CD4-positive, alpha-beta T cell treated with Interferon gamma for 1 hour (primary cell): ENCODE measurements around the gene SEMA5A.

ENCODE experiments used
- DNase-seq: peaks from one replicate; pipeline ENCODE4 v3.0.0-alpha.2; 2020

SEMA5A gene

DNA sequence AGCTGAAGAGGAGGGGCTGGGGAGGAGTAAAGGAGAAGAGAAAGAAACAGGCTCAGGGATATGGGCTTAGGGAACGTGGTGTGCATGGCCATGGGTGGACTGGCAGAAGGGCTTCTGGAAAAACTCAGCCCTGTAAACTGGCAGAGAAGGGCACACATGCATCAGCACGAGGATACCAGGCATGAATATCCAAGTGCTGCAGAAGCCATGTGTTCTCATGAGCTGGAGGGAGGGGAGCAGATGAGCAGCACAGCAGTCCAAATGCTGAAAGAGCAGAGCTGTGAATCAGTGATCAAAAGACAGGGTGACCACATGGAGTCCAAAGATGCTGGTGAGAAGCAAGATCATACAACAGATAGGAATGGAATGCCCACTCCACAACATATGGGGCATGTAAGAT is 72.3 kb downstream of the SEMA5A start:
- no peak for DNase-seq

DNA sequence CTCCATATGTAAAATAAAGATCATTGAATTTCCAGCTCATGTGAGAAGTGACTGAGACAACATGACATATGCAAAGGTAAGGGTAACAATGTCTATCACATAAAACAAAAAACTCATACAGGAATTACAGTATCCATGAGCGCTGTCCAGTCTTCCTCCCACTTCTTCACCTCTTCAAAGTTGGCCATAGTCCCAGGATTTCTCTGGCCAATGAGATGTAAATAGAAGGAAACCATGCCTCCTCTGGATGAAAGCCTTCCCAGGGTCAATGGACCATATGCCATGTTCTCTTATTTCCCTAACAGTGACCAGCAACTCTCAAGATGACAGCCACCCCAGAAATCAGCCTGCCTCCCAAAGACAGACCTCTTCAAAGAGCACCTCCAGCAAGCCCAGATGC is 75.5 kb downstream of the SEMA5A start:
- no peak for DNase-seq

DNA sequence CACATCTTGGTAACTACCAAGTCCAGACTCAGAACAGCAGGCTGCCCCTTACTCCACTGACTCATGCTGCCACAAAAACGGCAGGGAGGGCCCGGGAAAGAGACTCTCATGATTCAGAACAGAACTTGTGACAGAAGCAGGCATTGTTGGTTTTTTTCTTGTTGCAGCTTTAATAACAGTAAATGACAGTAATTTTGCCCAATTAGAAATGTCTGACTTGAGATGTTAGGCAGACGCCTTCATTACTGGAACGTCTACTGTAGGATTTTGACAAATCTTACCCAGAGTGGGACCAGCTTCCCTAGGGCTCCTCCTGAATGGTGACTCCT is 77.9 kb downstream of the SEMA5A start:
- no peak for DNase-seq

DNA sequence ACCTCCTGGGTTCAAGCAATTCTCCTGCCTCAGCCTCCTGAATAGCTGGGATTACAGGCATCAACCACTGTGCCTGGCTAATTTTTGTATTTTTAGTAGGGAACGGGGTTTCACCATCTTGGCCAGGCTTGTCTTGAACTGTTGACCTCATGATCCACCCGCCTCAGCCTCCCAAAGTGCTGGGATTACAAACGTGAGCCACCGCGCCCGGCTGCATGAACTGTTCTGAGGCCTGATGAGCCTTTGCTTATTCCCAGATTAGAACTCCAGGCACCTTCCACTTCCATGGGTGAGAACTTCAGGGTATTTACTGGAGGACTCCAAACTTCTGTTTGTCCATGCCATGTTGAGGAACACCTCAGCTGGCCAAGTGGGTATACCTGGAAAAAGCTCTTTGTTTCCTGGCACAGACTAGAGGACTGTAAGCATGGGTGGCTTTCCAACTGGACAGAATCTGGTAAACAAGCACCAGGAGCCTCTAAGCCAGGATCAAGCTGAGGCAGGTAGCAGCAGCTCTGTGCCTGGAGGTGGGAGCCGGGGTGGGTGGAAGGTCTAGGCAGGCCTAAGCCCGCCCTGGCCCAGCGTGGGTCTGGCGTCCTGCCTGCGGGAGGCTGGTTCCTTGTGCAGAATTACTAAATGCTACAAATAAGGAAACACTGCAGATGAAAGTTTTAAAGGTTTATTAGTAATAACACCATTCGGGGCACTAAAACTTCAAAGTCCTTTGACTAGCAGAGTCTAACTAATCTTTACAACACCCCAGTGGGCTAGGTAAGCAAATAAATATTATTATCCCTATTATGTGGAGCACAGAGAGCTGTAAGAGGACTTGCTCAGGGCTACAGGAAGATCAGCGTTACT is 78.4 kb downstream of the SEMA5A start:
- DNase-seq = no peak

DNA sequence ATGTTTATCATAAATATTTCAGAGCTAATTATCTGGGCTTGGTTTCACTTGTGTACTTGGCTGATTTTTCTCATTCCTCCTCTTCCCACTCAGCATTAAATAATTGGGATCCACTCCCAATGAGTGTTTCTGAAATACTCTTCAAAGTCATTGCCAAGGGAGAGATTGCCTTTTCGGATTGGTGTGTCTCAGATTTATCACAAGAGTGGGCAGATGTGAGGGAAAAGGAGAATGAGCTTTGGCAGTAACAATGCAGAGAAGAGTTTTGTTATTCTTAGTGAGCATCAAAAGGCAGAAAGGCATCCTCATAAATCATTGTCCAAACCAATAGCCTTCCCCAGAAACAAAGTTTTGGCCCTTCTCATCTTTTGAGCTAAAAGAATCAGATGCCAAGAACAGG is 79.2 kb downstream of the SEMA5A start:
- DNase-seq = no peak

DNA sequence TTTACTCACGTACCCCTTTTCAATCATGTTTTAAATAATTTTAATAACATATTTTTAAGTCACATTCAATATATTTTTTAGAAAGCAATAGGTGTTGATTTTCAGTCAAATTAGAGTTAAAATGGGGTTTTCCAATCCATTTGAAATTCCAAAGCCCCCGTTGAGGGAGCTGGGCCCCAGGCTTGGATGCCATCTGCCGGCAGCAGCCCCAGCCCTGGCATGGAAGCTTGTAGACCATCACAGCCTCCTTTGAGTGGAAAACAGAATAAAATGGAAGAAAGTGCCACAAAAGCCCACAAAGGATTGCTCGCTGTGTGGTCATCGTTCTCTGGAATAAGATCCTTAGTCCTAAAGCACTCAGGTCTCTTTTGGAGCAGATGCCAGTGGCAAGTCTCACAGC is 81.4 kb downstream of the SEMA5A start:
- no peak for DNase-seq

DNA sequence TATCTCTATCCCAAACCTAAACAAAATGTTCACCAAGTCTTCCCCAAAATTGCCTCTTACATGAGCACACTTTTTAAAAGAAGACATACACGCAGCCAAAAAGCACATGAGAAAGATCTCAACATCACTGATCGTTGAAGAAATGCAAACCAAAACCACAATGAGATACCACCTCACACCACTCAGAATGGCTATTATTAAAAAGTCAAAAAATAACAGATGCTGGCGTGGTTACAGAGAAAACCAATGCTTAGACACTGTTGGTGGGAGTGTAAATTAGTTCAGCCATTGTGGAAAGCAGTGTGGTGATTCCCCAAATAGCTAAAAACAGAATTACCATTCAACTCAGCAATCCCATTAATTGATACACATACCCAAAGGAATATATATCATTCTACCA is 83.8 kb downstream of the SEMA5A start:
- DNase-seq = no peak

DNA sequence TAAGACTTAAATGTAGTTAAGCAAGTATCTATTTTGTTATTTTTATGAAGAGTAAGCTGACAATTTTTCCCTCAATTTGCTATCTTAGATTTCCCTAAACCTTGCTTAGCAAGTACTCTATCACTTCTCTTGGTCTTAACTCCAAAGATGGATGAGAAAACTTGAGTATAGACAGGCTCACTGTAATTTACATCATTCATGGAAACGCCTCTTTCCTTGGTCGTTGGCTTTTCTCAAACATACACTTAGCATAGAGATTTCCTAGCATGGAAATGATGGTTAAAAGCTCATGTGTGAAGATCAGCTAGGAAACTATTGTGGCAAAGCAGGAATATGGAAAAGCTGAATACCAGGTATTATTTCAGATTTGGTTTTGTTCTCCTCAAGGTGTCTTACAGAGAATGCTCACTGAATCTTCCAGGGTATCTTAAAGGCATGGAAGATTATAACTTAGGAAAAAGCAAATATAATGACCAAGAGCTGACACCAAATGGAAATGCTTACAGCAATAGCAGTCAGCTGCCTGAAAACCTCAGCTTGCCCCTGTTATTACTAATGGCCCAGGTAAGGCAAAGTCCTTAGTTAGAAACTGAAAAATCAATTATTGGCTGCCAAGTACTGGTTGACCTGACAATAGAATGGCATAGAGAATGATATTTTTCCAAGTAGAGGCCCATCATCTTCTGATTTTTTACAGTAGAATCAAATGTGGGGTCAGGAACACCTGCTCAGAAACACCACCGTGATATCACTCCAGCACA is 84.8 kb downstream of the SEMA5A start:
- DNase-seq = no peak

DNA sequence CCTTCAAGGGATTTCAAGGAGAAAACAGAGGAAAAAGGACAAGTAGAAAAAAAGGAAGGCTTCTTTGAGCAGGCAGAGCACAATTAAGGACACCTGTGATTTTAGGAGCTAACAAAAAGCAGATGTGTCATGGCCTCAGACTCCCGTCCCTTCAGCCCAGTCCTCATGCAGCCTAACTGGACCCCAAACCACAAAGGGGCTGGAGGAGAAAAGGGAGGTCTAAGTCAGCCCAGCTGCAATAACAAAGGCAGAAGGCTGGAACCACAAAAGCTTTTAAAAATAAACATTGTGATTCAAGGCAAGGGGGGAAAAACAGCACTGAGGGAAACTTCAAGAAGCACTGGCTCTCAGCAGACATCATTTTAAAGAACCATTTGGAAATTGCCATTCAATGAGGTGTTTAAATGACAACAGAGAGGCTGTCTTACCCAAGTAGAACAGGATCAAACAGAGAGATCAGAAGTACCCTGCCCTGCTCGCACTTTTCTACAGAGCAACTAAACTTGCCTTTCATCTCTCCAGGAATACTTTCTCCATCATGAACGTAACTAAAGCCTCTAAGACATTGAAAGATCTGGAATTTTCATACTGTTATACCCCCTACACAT is 89.3 kb downstream of the SEMA5A start:
- no peak for DNase-seq

DNA sequence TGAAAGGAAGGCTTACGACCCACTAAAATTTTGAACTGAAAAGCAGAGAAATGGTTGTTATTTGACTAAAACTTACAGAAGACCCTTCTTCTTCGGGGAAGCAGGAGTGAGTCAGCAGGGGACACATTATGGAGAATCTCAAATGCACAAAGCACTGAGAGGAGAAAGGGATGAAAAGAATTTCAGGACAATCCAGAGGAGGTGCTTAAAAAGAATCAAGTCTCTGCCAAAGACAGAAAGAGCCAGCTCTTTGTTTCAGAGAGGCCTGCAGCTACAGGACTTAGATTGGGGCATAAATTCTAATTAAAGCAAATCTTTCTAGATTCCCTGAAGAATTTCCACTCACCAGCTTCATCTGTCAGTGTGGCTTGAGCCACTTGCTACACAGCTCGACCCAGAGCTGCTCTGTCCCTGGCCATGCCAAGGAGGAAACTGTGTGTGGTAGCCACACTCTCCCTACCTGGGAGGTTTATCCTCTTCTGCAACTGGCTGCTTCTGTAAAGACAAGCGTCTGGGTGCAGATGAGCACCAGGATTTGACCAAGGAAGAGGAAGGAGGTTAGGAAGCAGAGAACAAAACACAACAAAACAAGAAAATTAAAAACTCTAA is 89.9 kb downstream of the SEMA5A start:
- no peak for DNase-seq

DNA sequence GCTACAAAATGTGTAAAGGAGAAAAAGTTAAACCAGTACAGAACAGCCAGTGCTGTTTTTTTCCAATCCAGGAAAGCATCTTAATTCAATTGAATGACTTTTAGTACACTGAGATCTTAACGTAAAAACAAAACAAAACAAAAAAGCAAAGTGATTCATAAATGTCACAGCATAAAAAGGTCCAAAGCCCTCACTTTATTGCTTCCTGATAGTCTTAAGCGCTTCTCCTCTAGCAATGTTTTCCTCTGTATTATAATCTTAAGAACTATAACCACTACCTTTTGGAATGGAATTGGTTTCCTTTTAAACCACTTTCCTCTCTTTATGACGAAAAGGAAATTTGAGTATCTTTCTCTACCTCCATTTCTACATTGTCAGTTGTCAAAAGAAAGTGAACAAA is 91.4 kb downstream of the SEMA5A start:
- no peak for DNase-seq

DNA sequence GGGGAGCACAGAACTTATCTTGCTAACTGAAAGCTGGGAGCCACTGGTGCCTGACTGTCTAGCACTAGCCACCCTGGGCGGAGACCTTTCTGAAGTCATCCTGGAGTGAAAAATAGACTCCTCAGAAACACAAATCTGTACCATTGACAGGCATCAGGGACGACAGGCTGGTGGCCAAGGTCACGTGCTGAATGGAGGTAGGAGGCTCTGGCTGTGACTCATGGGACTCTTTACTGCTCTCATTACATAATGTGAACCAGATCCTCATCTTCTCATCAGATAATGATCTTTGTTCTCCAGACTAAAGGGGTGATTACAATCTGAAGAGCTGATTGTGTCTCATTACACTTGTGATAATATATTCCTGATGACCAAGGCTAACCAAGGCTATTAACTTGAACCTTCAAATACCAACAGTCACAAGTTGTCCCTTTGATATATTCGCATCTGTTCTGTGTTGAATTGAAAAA is 91.8 kb downstream of the SEMA5A start:
- DNase-seq = no peak

DNA sequence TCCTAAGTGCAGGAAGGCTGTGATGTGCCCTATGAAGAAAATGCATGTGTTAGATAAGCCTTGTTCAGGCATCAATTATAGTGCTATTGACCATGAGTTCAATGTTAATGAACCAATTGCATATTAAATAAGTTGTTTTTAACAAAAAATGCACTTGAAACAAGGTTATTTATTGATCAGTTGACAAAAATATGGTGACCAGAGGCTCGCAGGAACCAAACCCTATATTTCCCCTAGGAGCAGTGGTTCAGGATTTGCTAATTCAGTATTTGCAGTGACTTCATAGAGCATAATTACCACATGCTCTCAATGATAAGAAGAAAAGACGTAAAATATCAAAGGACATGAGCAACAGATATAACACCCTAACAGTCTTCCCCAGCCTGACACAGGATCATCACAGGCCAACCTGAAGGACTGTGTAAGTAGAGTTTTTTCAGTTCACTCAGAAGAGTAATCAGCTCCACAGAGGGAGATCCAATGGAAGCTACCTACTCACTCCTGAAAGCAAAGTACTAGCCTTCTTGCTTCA is 92.3 kb downstream of the SEMA5A start:
- no peak for DNase-seq

DNA sequence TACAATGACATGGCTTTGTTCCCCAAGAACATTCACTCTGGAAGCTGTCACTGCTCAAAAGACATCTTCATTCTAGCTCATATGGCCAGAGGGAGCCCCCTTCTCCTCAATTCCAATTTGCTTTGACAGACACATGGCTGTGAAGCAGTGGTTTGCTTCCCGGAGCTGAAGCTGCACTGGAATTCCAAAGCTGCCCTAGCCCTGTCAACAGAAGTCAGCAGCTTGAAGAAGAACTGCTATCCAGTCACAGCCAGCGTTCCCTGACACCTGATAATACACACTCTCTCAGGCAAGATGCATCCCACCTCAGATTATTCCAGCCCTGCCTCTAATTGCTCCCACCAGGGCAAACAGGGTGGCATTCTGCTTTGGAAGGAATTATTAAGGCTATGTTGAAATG is 93.7 kb downstream of the SEMA5A start:
- no peak for DNase-seq

DNA sequence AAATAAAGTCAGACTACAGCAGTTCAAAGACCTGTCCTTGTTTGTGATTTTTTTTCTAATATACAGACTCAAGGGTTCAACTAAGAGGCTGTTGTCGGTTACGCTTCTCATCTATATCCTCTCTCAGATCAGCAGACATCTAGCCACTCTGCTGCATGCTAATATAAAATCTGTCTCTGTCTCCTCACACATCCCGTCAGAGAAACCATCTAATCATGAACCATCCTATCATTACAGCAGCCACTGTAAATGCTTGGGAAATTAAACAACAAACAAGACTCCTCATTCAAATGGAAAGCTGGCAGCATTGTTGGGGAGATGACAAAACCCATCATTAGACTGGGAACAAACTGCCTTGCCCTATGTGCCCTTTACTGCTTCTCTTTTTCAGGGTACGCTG is 94.8 kb downstream of the SEMA5A start:
- no peak for DNase-seq

DNA sequence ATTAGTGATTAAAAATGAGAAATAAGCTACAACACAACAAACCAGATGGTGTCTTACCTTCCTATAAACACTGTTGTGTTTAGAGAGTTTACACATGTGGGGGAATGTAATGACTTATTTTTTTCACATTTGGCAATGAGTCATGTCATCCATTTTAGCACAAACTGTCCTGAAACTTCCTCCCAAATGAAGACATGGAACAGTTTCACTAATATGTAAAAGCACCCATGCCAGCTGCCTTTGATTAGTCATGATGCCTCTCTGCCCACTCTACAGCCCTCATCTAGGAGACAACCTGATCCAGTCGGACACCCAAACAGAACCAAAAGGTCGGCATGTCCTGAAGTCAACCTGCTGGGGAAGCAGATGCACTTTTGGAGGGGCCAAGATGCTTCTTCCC is 98.2 kb downstream of the SEMA5A start:
- DNase-seq = no peak

DNA sequence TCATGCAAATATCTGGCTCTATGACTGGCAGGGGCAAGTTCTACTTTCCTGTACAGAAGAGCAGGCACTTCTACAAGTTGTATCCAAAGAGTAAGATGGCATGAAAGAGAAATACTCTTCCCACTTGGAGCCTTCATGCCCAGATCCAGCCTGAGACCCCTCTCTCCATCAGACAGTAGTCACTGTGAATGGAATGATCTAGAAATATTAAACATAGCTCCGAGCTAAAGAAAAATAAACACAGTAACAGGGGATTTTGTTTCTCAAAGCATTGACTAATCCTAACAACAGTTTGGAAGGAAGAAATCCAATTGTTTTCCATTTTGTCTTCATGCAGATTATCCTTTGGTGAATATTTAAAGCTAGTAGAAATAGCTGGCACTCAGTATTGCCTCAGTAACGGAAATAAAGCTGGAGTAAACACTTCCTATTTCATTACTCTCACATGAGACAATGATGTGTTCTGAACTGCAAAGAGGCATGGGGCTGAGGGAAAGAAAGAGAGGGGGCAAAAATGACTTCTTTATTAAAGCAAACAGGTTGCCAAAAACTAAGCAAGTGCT is 100.0 kb downstream of the SEMA5A start:
- DNase-seq = no peak

DNA sequence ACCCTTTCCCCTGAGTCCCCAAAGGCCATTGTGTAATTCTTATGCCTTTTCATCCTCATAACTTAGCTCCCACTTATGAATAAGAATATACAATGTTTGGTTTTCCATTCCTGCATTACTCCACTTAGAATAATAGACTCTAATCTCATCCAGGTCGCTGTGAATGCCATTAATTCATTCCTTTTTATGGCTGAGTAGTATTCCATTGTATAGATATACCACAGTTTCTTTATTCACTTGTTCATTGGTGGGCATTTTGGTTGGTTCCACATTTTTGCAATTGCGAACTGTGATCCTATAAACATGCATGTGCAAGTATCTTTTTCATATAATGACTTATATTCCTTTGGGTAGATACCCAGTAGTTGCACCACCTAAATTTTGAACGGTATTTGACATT is 101.5 kb downstream of the SEMA5A start:
- DNase-seq = no peak

DNA sequence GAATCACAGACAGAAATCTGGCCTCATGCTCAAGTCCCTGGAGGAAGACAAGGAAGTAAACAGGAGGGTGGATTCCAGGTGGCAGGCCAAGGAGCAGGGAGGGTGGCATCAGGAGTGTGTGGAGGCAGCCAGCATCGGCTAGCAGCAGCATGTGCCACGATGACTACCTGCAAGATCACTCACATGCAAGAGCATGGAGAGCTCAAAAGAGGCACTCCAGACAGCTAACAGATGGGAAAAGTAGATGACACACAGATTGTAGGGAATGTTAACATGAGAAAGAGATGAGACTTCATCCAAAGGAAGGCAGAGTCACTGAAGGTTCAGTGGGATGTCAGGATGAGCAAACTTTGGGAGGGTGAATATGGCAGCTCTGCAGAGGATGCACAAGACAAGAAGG is 104.3 kb downstream of the SEMA5A start:
- no peak for DNase-seq

DNA sequence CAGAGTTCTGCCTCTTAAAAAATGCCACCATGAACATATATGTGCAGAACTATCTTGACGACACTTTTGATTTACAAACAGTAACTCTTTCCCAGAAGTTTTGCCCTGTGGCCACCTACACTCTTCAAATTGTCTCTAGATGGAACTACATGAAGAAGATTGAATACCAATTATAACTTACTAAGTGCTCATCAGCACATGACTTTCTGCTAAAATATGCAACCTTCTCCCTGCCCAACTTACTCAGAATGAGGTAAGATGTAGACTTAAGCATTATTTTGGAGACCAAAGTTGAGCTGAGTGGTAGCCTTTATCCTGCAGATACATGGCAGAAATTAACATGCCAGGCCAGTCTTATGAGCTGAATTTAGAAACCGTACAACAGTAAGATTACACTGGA is 105.4 kb downstream of the SEMA5A start:
- no peak for DNase-seq

DNA sequence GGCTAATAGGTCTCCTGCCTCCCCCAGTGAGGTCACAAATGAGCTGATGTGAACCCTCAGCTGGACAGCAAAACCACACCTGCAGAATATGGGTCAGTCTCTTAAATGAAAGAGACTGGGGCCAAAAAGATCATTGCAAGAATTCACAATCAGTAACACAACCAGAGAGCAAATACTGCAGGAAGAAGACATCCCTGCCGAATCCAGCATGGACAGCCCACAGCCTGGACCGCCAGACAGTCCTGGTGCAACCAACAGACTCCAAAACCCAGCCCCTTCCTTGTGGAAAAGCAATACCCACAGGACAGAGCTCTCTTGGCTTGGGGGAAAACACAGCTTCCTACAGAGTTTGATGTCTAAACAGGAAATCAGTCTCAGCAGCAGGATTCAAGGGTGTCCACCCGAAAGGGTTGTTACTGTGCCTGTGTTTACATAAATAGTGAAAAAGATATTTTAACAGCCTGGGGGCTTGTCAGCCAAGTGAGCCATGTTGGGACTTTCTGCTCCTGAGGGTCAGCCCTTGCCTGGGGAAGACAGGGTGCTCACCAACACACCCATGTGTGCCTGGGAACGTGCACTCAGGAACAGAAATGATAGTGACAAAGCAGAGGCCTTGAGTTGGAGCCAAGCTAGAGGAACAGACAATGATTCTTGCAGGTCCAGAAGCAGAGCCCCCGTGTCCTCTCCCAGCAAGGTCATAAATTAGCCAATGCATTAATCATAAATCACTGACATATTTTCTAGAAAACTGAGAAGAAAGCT is 106.2 kb downstream of the SEMA5A start:
- no peak for DNase-seq
